Calu3 (cell line): ENCODE results near the gene PDE7B. TPM values are rescaled to one million over a fixed set of nuclear protein-coding genes. Genes with fewer than 3 reads are reported as not detected.

Experiments
- BruUV-seq: library from RNA; stranded (reverse); fragments of 400-500 nt; replicated peaks from 2 replicates; lab custom pipeline; 2021; lab: Mats Ljungman, UMichigan
- CTCF ChIA-PET: fragments of 300-600 bp; sonication (Branson Sonifier 250); formaldehyde crosslinking; loops from one replicate; lab custom pipeline; 2022; ENCODE audit warnings: antibody characterized with exemption; lab: Charles Lee
- DNase-seq: peaks from one replicate; pipeline ENCODE4 v3.0.0; 2022
- H3K27ac Mint-ChIP-seq: one replicate; pipeline ENCODE4 v1.8.0; 2022; ENCODE audit warnings: mixed read lengths; ENCODE audit not compliant: unreplicated experiment
- H3K27me3 Mint-ChIP-seq: one replicate; pipeline ENCODE4 v1.8.0; 2022; ENCODE audit warnings: mixed read lengths; ENCODE audit not compliant: unreplicated experiment
- H3K36me3 Mint-ChIP-seq: one replicate; pipeline ENCODE4 v1.8.0; 2022; ENCODE audit warnings: mild to moderate bottlenecking, moderate library complexity, mixed read lengths; ENCODE audit not compliant: insufficient read depth, unreplicated experiment
- H3K4me1 Mint-ChIP-seq: one replicate; pipeline ENCODE4 v1.8.0; 2022; ENCODE audit warnings: mild to moderate bottlenecking, low read depth, mixed read lengths; ENCODE audit not compliant: unreplicated experiment
- H3K4me3 Mint-ChIP-seq: one replicate; pipeline ENCODE4 v1.8.0; 2022; ENCODE audit warnings: mild to moderate bottlenecking, low read depth, moderate library complexity, mixed read lengths; ENCODE audit not compliant: unreplicated experiment
- H3K9me3 Mint-ChIP-seq: one replicate; pipeline ENCODE4 v1.8.0; 2022; ENCODE audit warnings: low read depth, mixed read lengths; ENCODE audit not compliant: unreplicated experiment
- intact Hi-C: fragments of 100-400 bp; cut with micrococcal nuclease; formaldehyde crosslinking; loops from one replicate; pipeline ENCODE4 v1.10.0; 2022; ENCODE audit not compliant: unreplicated experiment
- total RNA-seq: library from RNA; stranded (reverse); gene quantifications from 2 replicates; pipeline ENCODE4 v1.2.3, GENCODE V29; 2022
- TF ChIP-seq, protein P1 (sequence below): fragments of 200-600 bp; IDR thresholded peaks from one replicate; pipeline ENCODE4 v1.8.0; 2022; ENCODE audit warnings: antibody characterized with exemption; ENCODE audit not compliant: unreplicated experiment

PDE7B gene
- total RNA-seq, 1 experiment from 2014 or later, result 0.09 TPM

DNA sequence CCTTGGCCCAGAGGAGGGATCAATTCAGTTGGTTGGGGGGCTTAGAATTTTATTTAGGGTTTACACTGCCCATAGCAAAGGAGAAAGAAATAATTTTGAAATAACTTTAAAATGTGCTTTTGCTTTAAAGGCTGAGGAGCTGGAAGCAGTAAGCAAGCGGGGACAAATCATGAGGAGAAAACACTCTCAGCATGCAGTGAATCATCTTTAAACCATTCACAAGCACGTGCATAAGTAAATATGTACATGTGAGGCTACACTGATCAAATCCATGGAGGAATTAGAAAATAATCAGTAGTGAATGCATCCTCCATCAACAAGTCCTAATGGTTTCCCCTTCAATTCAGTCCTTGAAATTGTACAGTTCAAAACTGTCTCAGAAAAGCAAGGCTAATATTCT lies 217.6 kb downstream of the PDE7B start:
- no peaks in the 10 kb centered on the region for H3K9me3 Mint-ChIP-seq
- H3K4me3 Mint-ChIP-seq, result no peak overlapping the region
- CTCF ChIA-PET, result no interaction called here
- peak overlapping the region; percentile 100 for H3K27ac Mint-ChIP-seq
- TF ChIP-seq, protein P1, sequence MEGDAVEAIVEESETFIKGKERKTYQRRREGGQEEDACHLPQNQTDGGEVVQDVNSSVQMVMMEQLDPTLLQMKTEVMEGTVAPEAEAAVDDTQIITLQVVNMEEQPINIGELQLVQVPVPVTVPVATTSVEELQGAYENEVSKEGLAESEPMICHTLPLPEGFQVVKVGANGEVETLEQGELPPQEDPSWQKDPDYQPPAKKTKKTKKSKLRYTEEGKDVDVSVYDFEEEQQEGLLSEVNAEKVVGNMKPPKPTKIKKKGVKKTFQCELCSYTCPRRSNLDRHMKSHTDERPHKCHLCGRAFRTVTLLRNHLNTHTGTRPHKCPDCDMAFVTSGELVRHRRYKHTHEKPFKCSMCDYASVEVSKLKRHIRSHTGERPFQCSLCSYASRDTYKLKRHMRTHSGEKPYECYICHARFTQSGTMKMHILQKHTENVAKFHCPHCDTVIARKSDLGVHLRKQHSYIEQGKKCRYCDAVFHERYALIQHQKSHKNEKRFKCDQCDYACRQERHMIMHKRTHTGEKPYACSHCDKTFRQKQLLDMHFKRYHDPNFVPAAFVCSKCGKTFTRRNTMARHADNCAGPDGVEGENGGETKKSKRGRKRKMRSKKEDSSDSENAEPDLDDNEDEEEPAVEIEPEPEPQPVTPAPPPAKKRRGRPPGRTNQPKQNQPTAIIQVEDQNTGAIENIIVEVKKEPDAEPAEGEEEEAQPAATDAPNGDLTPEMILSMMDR, result no peak
- H3K27me3 Mint-ChIP-seq, result no peaks in the 10 kb centered on the region
- intact Hi-C loops, result loop anchor here (2.0 to 10.0 kb wide), 2 partner anchors 68 to 156 kb away; no protein-coding TSS in a partner anchor
- H3K4me1 Mint-ChIP-seq, result peaks cover 25% of the 10 kb centered on the region
- no peak for DNase-seq
- H3K36me3 Mint-ChIP-seq, result peaks cover 10% of the 10 kb centered on the region
- BruUV-seq, result no TSS peak

DNA sequence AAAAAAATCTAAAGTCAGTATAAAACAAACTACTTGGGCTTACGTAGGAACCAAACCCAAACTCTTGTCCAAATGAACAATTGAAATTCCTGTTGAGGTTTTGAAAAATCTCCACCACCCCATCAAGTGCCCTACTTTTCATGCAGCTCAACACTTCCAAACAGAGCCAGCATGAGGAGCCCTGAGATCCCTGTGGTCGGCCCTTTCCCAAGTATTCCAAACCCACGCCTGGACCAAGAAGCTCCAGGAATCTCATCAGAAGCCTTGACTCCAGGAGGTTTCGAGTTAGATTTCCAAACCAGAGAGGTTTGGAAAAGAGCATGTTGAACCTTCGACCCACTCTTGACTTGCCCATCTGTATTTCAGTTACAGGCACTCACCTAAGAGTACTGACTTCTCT lies 219.3 kb downstream of the PDE7B start:
- peaks cover 10% of the 10 kb centered on the region for H3K36me3 Mint-ChIP-seq
- H3K9me3 Mint-ChIP-seq, result no peaks in the 10 kb centered on the region
- CTCF ChIA-PET, result no interaction called here
- H3K27me3 Mint-ChIP-seq, result no peaks in the 10 kb centered on the region
- TF ChIP-seq, protein P1, result no peak
- no peak overlapping the region for H3K27ac Mint-ChIP-seq
- intact Hi-C loops, result no loop called here
- DNase-seq, result no peak
- no peak overlapping the region for H3K4me3 Mint-ChIP-seq
- no TSS peak for BruUV-seq
- peaks cover 25% of the 10 kb centered on the region for H3K4me1 Mint-ChIP-seq

DNA sequence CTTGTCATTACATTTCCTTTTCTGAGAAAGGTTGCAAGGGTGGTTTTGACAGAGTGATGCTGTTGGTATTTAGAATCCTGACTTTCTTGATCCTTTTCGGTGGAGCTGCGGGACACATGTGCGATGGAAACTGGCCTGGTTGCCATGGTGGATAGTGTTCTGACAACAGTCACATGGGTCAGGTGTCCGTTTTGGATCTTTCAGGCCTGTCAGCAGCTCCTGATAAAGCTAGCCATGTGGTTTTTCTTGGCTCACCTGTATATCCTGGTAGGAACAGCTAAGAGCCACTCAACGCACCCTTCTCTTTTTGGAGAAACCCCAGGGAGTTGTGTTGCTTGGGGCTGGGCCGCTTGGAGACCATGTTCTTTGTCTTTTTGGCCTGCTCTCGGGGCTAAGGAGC lies 221.2 kb downstream of the PDE7B start:
- Mint-ChIP-seq H3K9me3 (no peaks in the 10 kb centered on the region), H3K4me3 (no peak overlapping the region), H3K27ac (no peak overlapping the region), H3K36me3 (peaks cover 7% of the 10 kb centered on the region), H3K4me1 (peaks cover 15% of the 10 kb centered on the region), H3K27me3 (no peaks in the 10 kb centered on the region)
- CTCF ChIA-PET, result no interaction called here
- BruUV-seq, result no TSS peak
- intact Hi-C loops, result no loop called here
- TF ChIP-seq, protein P1, result no peak
- DNase-seq, result no peak

DNA sequence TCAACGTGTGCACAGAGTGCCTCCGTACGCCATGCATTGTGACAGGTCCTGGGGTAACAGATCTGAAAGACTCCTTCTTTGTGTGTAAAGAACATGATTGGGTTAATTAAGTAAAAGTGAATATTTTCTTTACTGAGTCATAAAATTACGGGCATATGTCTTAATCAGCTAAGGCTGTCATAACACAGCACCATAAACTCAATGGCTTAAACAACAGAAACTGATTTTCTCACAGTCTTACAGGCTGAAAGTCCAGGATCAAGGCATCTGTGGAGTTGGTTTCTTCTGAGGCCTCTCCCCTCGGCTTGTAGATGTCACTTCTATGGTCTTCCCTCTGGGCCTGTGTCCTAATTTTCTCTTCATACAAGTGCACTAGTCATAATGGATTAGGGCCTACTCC lies 221.7 kb downstream of the PDE7B start:
- TF ChIP-seq, protein P1, result no peak
- Mint-ChIP-seq H3K4me3 (no peak overlapping the region), H3K9me3 (no peaks in the 10 kb centered on the region), H3K27ac (no peak overlapping the region), H3K4me1 (peaks cover 10% of the 10 kb centered on the region), H3K36me3 (peaks cover 1% of the 10 kb centered on the region), H3K27me3 (no peaks in the 10 kb centered on the region)
- no peak for DNase-seq
- BruUV-seq, result no TSS peak
- CTCF ChIA-PET, result no interaction called here
- intact Hi-C loops, result no loop called here
